ENCODE data around the gene FAP.

GRCh38 chr2:162174746-162175145 is 68.5 kb downstream of the FAP start:
- TF ChIP-seq CTCF (conservative IDR thresholded peaks at IDR 0.05 in 1 of 2, IDR thresholded peaks at IDR 0.05 in 1 of 2; ENCODE audit: extremely low read depth in 1 of 2, insufficient read depth in 1 of 2, low read depth in 1 of 2, low read length in 2 of 2) = no peak
- no peak for TF ChIP-seq EZH2 (IDR thresholded peaks at IDR 0.05; ENCODE audit: borderline replicate concordance, low read length)
